H9 (cell line): ENCODE results near the gene ANK2. TPM values are rescaled to one million over a fixed set of nuclear protein-coding genes. Genes with fewer than 3 reads are reported as not detected.

Experiments used
- DNase-seq: peaks from one replicate; pipeline ENCODE4 v3.0.0-alpha.2; 2017
- H2AFZ ChIP-seq: one replicate; pipeline ENCODE4 v1.6.1; 2013; ENCODE audit warnings: mild to moderate bottlenecking, low read length, control low read depth, moderate library complexity
- H2AK5ac ChIP-seq: 2 replicates; pipeline ENCODE4 v1.6.1; 2013; ENCODE audit warnings: low read length, control low read depth, mixed read lengths; ENCODE audit not compliant: insufficient read length
- H2BK120ac ChIP-seq: one replicate; pipeline ENCODE4 v1.6.1; 2013; ENCODE audit warnings: low read depth, mild to moderate bottlenecking, low read length, control low read depth, inconsistent platforms; ENCODE audit not compliant: poor library complexity, severe bottlenecking
- H2BK12ac ChIP-seq: 2 replicates; pipeline ENCODE4 v1.6.1; 2013; ENCODE audit warnings: low read length, control low read depth, mixed read lengths, low read depth; ENCODE audit not compliant: insufficient read length
- H2BK15ac ChIP-seq: 2 replicates; pipeline ENCODE4 v1.6.1; 2013; ENCODE audit warnings: low read depth, low read length, control low read depth
- H2BK20ac ChIP-seq: one replicate; pipeline ENCODE4 v1.6.1; 2013; ENCODE audit warnings: low read depth, mild to moderate bottlenecking, low read length, control low read depth, inconsistent platforms; ENCODE audit not compliant: poor library complexity, severe bottlenecking
- H2BK5ac ChIP-seq: 2 replicates; pipeline ENCODE4 v1.6.1; 2013; ENCODE audit warnings: low read length, control low read depth, mixed read lengths; ENCODE audit not compliant: insufficient read length
- H3K14ac ChIP-seq: 2 replicates; pipeline ENCODE4 v1.6.1; 2013; ENCODE audit warnings: low read length, control low read depth; ENCODE audit not compliant: insufficient read depth
- H3K18ac ChIP-seq: 2 replicates; pipeline ENCODE4 v1.6.1; 2013; ENCODE audit warnings: low read depth, mild to moderate bottlenecking, mixed read lengths, low read length, control low read depth; ENCODE audit not compliant: insufficient read length
- H3K23ac ChIP-seq: 2 replicates; pipeline ENCODE4 v1.6.1; 2013; ENCODE audit warnings: low read length, control low read depth, mixed read lengths, low read depth; ENCODE audit not compliant: insufficient read length
- H3K23me2 ChIP-seq: 2 replicates; pipeline ENCODE4 v1.6.1; 2013; ENCODE audit warnings: low read depth, mild to moderate bottlenecking, mixed read lengths, low read length, control low read depth; ENCODE audit not compliant: insufficient read length, poor library complexity, severe bottlenecking
- H3K27ac ChIP-seq: 2 replicates; pipeline ENCODE4 v1.5.1; 2013; ENCODE audit warnings: low read length, control low read depth, mixed read lengths, low read depth; ENCODE audit not compliant: insufficient read length
- H3K27me3 ChIP-seq: 2 replicates; pipeline ENCODE4 v1.6.1; 2013; ENCODE audit warnings: low read length, control low read depth, inconsistent platforms; ENCODE audit not compliant: insufficient read depth
- H3K4ac ChIP-seq: 2 replicates; pipeline ENCODE4 v1.6.1; 2013; ENCODE audit warnings: low read depth, mild to moderate bottlenecking, control low read depth, inconsistent platforms, low read length, moderate library complexity
- H3K4me1 ChIP-seq: 2 replicates; pipeline ENCODE4 v1.6.1; 2013; ENCODE audit warnings: low read length, control low read depth, inconsistent platforms; ENCODE audit not compliant: insufficient read depth
- H3K4me2 ChIP-seq: 2 replicates; pipeline ENCODE4 v1.6.1; 2013; ENCODE audit warnings: low read length, control low read depth, mixed read lengths; ENCODE audit not compliant: insufficient read length, insufficient read depth
- H3K56ac ChIP-seq: 2 replicates; pipeline ENCODE4 v1.6.1; 2013; ENCODE audit warnings: low read depth, mild to moderate bottlenecking, mixed read lengths, low read length, control low read depth; ENCODE audit not compliant: insufficient read length
- H3K79me1 ChIP-seq: 2 replicates; pipeline ENCODE4 v1.6.1; 2013; ENCODE audit warnings: low read depth, mild to moderate bottlenecking, moderate library complexity, low read length, control low read depth, inconsistent platforms; ENCODE audit not compliant: insufficient read depth, poor library complexity, severe bottlenecking
- H3K79me2 ChIP-seq: 2 replicates; pipeline ENCODE4 v1.6.1; 2013; ENCODE audit warnings: low read length, control low read depth, inconsistent platforms; ENCODE audit not compliant: insufficient read depth
- H3K9ac ChIP-seq: 2 replicates; pipeline ENCODE4 v1.6.1; 2013; ENCODE audit warnings: low read length, control low read depth, mixed read lengths; ENCODE audit not compliant: insufficient read length; ENCODE audit errors: extremely low read depth
- H3K9me3 ChIP-seq: one replicate; pipeline ENCODE4 v1.6.1; 2013; ENCODE audit warnings: low read depth, low read length, inconsistent platforms; ENCODE audit not compliant: control insufficient read depth
- H3T11ph ChIP-seq: one replicate; pipeline ENCODE4 v1.6.1; 2013; ENCODE audit warnings: mild to moderate bottlenecking, low read length, control low read depth, inconsistent platforms
- H4K20me1 ChIP-seq: one replicate; pipeline ENCODE4 v1.6.1; 2013; ENCODE audit not compliant: control insufficient read depth, insufficient read length, insufficient read depth
- H4K5ac ChIP-seq: 2 replicates; pipeline ENCODE4 v1.6.1; 2013; ENCODE audit warnings: low read depth, mild to moderate bottlenecking, mixed read lengths, low read length, control low read depth; ENCODE audit not compliant: insufficient read length
- H4K8ac ChIP-seq: replicated peaks from 2 replicates; pipeline ENCODE4 v1.6.1; 2013; ENCODE audit warnings: low read length, control low read depth, mixed read lengths, low read depth; ENCODE audit not compliant: insufficient read length
- H4K91ac ChIP-seq: 2 replicates; pipeline ENCODE4 v1.6.1; 2013; ENCODE audit warnings: low read depth, mild to moderate bottlenecking, moderate library complexity, mixed read lengths, low read length, control low read depth; ENCODE audit not compliant: insufficient read length
- H3K27ac Mint-ChIP-seq, 3 experiments: 2 replicates in 2 of 3; 3 replicates in 1 of 3; pipeline ENCODE4 v1.8.0; 2020 to 2021; ENCODE audit warnings: mixed read lengths in 3 of 3, mild to moderate bottlenecking in 1 of 3, moderate library complexity in 1 of 3
- H3K27me3 Mint-ChIP-seq: 2 replicates; pipeline ENCODE4 v1.8.0; 2021; ENCODE audit warnings: low read depth, mild to moderate bottlenecking, moderate library complexity, mixed read lengths
- H3K36me3 Mint-ChIP-seq, 3 experiments: 2 replicates in 2 of 3; 3 replicates in 1 of 3; pipeline ENCODE4 v1.8.0; 2020 to 2021; ENCODE audit warnings: low read depth in 3 of 3, mixed read lengths in 3 of 3; ENCODE audit not compliant: insufficient read depth in 1 of 3
- H3K4me1 Mint-ChIP-seq, 2 experiments: 2 replicates each; pipeline ENCODE4 v1.8.0; 2020; ENCODE audit warnings: mixed read lengths in 2 of 2
- H3K4me3 Mint-ChIP-seq, 2 experiments: 2 replicates in 1 of 2; 3 replicates in 1 of 2; pipeline ENCODE4 v1.8.0; 2020 to 2021; ENCODE audit warnings: mild to moderate bottlenecking in 2 of 2, mixed read lengths in 2 of 2, moderate library complexity in 1 of 2
- H3K9me3 Mint-ChIP-seq, 2 experiments: 2 replicates in 1 of 2; 3 replicates in 1 of 2; pipeline ENCODE4 v1.8.0; 2020; ENCODE audit warnings: mild to moderate bottlenecking in 2 of 2, mixed read lengths in 2 of 2, moderate library complexity in 1 of 2
- CTCF ChIP-seq: fragments of 200-600 bp; sonication (generic); conservative IDR thresholded peaks from 3 replicates; pipeline ENCODE4 v1.8.0; 2021; ENCODE audit warnings: antibody characterized with exemption, mild to moderate bottlenecking
- WGBS: extraction: QIAGEN DNeasy Blood & Tissue Kit; methylation state at CpG from one replicate; pipeline ENCODE4 v1.1.7; 2013; ENCODE audit warnings: missing lambda C conversion rate, low lambda C conversion rate, mixed read lengths; ENCODE audit not compliant: insufficient read length; ENCODE audit errors: extremely low coverage; 5-methylcytosine and 5-hydroxymethylcytosine counted together
- total RNA-seq: library from RNA; stranded (reverse); gene quantifications from 2 replicates; pipeline ENCODE4 v1.2.1, GENCODE V29; 2021

ANK2 gene
- total RNA-seq, 1 experiment from 2014 or later = 36.8 TPM

DNA sequence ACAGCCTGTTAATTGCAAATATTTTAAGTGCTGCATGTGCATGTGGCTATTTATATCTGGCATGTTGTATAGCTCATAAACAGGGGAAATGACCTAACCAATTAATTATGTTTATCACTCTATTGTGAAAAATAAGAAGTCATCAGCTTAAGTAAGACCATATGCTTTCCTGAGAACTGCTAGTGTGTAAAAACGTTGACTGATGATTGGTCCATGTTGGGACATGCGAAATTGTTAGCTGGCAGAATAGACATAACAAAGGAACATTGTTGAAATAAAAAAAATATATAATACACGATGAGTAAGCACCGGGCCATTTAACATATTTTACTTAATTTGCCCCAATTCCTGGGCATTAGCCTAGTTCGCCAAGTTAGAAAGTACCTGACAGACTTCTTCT is 207.5 kb downstream of the ANK2 start:
- TF ChIP-seq CTCF = no peak
- Histone ChIP-seq H4K91ac (no peak overlapping the region), H3K56ac (no peak overlapping the region), H2AFZ (no peak overlapping the region), H2BK12ac (no peak overlapping the region), H3K27me3 (no peaks in the 10 kb centered on the region), H3K4me1 (no peaks in the 10 kb centered on the region; the same call in 1 of the 2 replicates), H4K8ac (no peak overlapping the region), H3K9ac (no peak overlapping the region), H3T11ph (no peak overlapping the region), H3K23me2 (no peaks in the 10 kb centered on the region), H3K4me2 (no peak overlapping the region), H3K27ac (no peak overlapping the region), H2BK15ac (no peak overlapping the region), H4K20me1 (no peaks in the 10 kb centered on the region), H4K5ac (no peak overlapping the region), H2BK120ac (no peak overlapping the region), H3K9me3 (no peaks in the 10 kb centered on the region), H3K23ac (no peak overlapping the region), H3K18ac (no peak overlapping the region), H3K79me1 (no peaks in the 10 kb centered on the region), H3K79me2 (no peaks in the 10 kb centered on the region), H3K14ac (no peak overlapping the region), H2BK5ac (no peak overlapping the region), H2AK5ac (no peak overlapping the region), H2BK20ac (no peak overlapping the region), H3K4ac (no peak overlapping the region)
- Mint-ChIP-seq H3K4me1 (peaks cover 6 to 12% of the 10 kb centered on the region in 2 experiments), H3K9me3 (no peaks in the 10 kb centered on the region), H3K27ac (no peak overlapping the region), H3K27me3 (no peaks in the 10 kb centered on the region), H3K4me3 (no peak overlapping the region), H3K36me3 (peaks cover 2 to 21% (median 8%) of the 10 kb centered on the region in 3 experiments; a peak in 5 of 7 replicates)
- DNase-seq = no peak
- no CpG with 5 or more reads among the region's 5 CpGs for WGBS
